ENCODE results near the gene THUMPD1.
A peak's percentile ranks its signal among the peaks of the same experiment; 100 is the strongest.
"Not testable (repeated sequence)": the region's sequence is repeated elsewhere in the genome, so short reads cannot be mapped to it uniquely, and the experiment has no call there.

THUMPD1 gene

DNA sequence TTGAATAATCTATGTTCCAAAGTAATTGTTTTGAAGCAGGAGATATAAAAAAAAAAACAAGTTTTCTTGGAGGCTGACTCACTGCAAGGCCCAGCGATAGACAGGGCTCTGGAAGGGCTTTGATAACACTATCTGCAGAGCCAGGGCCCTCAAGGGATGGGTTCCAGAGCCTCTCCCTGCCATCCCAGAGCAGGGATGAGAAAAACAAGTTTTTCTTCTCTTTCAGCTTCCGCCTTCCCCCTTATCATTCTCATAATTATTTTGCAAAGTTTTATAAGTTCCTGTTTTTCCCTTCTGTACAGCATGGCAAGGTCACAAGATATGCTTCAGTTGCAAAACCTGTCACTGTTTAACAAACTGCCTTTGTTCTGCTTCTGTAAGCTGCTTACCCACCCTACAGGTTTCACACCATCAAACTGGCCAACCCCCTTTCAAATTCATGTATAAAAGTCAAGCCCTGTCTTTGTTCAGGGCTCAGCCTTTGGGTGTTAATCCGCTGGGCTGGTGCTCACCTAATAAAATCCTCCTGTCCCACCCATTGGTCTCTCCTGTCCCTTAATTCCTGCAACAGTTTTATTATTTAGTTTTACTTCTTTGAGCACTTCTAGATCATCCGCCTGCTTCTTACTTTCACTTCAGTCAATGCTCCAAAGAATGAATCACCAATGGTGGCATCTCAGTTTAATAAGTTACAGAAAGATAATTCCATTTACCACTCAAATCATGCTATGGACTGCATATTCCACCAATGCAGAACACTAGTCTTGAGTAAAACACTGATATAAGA, 5.6 kb upstream of the THUMPD1 start:
- no peak for DNase-seq

- no peak for DNase-seq
These were observed 4.8 kb upstream of the THUMPD1 start for GRCh38 chr16:20746461-20746860.

GRCh38 chr16:20744922-20745440, 3.4 kb upstream of the THUMPD1 start:
- DNase-seq: no peak

DNA sequence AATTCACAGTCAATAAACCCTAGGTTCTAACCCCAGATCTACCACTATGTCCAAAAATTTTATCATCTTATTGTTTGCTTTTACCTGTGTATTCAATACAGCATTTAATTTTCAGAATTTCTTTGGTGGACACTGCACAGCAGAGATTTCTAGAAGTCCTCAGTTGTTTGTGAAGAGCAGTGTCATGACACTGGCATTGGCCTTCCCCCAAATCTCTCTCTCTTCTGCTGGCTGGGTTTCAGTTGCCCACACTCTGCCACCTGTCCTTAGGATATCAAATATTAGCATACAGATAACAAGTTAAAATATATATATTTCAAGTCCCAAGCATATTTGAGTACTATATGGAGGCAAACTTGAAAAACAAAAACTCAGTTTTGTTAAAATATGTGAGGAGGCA, 2.0 kb upstream of the THUMPD1 start:
- DNase-seq: no peak

- peak; percentile 91 for DNase-seq
These were observed 607 bp downstream of the THUMPD1 start for GRCh38 chr16:20740901-20741521.

DNA sequence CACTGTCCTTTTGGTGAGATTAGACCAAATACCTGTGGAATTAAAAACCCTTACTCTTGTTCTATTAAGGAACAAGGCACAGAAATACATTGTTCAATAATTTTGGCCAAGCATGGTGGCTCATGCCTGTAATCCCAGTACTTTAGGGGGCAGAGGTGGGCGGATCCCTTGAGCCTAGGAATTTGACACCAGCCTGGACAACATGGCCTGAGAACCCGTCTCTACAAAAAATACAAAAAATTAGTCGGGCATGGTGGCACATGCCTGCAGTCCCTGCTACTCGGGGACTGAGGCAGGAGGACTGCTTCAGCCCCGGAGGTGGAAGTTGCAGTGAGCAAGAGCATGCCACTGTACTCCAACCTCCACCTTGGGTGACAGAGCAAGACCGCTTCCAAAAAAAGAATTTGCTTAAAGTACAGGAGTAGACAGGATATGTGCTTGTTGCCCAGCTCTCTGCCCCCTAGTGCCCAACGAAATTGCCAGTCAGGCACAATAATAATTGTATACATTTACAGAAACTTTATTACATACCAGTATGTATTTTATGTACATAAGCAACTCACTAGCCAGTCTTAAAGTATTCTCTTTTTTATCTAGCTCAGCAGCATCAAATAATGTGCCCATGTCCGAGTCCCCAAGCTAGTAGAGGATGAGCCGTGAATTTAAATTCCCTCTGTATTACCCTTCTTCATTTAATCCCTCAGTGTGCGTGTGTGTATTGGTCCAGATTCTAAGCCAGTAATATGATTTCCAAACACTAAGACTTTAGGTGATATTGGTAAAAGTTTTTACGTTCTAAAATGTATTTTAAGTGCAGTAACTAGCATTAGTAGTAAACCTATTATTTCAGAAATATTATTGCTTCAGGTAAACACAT, 1.4 kb downstream of the THUMPD1 start:
- DNase-seq: no peak

DNA sequence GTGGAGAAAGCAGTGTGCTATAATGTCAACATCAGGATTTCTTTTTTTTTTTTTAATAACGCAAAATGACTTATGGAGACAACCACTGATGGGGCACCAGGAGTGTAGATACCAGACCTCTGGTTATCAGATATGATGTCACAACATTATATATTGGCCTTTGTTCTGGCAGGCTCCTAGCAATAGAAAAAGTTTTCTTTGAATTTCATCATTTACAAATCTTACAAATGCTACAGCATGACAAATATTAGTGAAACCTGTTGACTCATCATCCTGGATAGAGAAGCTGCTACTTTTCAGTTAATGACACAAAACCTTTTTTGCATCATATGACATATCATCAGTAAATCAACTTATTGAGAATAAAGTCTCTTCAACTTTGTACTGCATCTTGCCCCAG, 6.1 kb downstream of the THUMPD1 start:
- DNase-seq: no peak

- DNase-seq: no peak
These were observed 6.8 kb downstream of the THUMPD1 start for GRCh38 chr16:20734782-20735181.

DNA sequence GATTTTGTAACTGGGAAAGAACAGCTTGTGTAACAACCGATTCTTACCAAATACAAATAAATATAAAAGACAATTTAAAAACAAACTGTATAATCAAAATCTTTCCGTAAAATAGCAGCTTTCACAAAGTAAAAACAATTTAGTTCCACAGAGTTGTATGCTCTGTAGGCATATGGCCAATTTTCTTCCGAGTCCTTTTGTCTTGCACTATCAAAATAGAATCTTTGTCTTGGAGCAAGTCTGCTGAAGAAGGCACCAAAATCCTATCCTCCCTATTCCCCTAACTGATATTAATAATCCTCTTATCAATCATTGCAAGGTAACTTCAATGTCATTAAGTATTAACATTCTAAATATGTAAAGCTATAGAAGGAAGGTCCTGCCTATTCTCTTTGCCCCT, 7.6 kb downstream of the THUMPD1 start:
- DNase-seq: no peak

DNA sequence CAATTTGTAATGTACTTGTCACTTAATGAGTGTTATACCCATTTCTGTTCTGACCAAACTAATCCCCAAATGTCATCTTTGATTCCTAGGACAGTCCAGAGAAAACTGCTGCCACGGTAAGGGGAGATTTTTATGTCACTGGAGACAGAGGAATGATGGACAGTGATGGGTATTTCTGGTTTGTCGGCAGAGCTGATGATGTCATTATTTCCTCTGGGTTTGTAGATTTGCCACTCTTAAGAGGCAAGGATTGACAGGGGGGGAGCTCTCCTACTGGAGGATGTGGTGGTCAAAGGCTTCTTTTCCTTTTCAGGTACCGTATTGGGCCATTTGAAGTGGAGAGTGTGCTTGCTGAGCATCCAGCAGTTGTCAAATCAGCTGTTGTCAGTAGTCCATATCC, 12.5 kb downstream of the THUMPD1 start:
- no peak for DNase-seq

DNA sequence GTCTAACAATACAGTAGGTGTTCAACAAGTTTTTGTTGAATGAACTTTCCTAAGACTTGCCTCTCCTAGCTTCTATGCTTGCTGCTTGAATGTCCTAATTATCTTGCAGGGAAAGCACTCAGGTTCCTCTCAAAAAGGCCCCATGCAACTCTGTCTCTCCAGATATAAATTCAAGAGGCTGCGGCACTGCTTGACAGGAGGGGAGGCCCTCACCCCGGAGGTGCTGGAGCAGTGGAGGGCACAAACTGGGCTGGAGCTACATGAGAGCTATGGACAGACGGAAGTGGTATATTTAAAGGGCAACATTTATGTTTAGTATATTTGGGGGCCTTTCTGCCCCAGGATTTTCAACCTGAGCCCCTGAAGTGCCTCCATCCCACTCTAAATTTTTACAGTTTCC, 14.4 kb downstream of the THUMPD1 start:
- DNase-seq: no peak

- DNase-seq: no peak
These were observed 15.0 kb downstream of the THUMPD1 start for GRCh38 chr16:20726661-20727060.

DNA sequence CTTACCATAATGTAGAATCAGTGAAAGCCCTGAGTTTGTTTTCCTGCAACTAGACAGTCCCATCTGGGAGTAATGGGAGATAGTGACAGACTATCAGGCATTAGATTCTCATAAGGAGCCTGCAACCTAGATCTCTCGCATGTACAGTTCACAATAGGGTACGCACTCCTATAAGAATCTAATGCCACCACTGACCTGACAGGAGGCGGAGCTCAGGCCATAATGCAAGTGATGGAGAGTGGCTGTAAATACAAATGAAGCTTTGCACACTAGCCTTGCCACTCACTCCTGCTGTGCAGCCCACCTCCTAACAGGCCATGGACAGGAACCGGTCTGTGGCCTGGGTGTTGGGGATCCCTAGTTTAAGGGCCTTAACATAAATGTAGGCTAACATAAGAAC, 21.4 kb downstream of the THUMPD1 start:
- no peak for DNase-seq

GRCh38 chr16:20717718-20718117, 23.9 kb downstream of the THUMPD1 start:
- not testable (repeated sequence) for DNase-seq

GRCh38 chr16:20711277-20711911, 30.2 kb downstream of the THUMPD1 start:
- no peak for DNase-seq

DNA sequence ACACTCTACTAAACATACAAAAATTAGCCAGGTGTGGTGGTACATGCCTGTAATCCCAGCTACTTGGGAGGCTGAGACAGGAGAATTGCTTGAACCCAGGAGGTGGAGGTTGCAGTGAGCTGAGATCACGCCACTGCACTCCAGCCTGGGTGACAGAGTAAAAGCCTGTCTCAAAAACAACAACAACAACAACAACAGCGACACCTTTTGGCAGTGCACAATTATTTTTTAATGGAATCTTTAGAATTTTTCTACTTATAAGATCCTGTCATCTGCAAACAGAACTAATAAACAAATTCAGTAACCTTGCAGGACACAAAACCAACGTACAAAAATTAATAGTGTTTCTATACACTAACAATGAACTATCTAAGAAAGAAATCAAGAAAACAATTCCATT, 33.5 kb downstream of the THUMPD1 start:
- not testable (repeated sequence) for DNase-seq

GRCh38 chr16:20707461-20707860, 34.2 kb downstream of the THUMPD1 start:
- no peak for DNase-seq

DNA sequence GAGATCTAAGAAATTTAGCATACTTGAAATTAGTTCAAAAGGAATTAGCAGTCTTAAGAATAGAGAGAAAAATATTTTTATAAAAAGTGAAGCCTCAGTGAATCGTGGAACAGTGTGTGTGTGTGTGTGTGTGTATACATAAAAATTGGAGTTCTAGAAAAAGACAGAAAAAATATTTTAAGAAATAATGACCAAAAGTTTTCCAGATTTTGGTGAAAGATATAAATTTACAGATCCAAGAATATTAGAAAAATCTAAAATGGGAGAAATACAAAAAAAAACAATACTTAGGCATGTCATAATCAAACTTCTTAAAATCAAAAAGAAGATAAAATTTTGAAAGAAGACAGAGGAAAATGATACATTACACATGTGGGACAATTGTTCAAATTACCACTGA, 35.6 kb downstream of the THUMPD1 start:
- DNase-seq: not testable (repeated sequence)

GRCh38 chr16:20704281-20704680, 37.3 kb downstream of the THUMPD1 start:
- DNase-seq: no peak

DNA sequence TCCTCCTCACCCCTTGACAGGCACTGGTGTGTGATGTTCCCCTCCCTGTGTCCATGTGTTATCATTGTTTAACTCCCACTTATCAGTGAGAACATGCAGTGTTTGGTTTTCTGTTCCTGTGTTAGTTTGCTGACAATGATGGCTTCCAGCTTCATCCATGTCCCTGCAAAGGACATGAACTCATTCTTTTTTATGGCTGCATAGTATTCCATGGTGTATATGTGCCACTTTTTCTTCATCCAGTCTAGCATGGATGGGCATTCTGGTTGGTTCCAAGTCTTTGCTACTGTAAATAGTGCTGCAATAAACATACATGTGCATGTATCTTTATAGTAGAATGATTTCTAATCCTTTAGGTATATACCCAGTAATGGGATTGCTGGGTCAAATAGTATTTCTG, 39.9 kb downstream of the THUMPD1 start:
- DNase-seq: not testable (repeated sequence)

- no peak for DNase-seq
These were observed 45.0 kb downstream of the THUMPD1 start for GRCh38 chr16:20696618-20697017.

DNA sequence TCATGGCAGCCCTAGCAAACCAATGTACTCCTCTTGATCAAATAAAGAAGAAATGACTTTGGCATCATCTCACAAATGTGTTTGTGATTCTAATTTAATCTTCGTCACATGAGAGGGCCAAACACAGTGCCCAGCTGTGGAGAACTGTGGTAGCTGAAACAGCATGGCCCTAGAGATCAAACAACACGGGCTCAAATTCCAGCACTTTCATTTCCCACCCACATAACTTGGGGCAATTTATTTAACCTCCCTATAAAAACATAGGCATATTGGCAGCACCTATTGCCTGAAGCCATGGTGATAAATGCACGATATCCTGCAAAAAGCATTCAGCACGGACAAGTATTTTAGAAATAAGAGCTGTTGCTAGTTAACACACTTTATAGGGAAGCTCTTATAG, 46.6 kb downstream of the THUMPD1 start:
- DNase-seq: no peak

- not testable (repeated sequence) for DNase-seq
These were observed 47.5 kb downstream of the THUMPD1 start for GRCh38 chr16:20694096-20694495.
